HG03571 (cell line): ENCODE measurements around the gene PRKAA1.
"Not testable (repeated sequence)": the region's sequence is repeated elsewhere in the genome, so short reads cannot be mapped to it uniquely, and the experiment has no call there.

Experiments
- ATAC-seq: cut with Tn5 transposase; IDR thresholded peaks from one replicate; pipeline ENCODE4 v1.9.1; 2021; ENCODE audit not compliant: unreplicated experiment

Gene PRKAA1

GRCh38 chr5:40826489-40827187 lies 28.5 kb upstream of the PRKAA1 start:
- no peak for ATAC-seq

- ATAC-seq: not testable (repeated sequence)
These were observed 27.4 kb upstream of the PRKAA1 start for GRCh38 chr5:40825461-40826043.

DNA sequence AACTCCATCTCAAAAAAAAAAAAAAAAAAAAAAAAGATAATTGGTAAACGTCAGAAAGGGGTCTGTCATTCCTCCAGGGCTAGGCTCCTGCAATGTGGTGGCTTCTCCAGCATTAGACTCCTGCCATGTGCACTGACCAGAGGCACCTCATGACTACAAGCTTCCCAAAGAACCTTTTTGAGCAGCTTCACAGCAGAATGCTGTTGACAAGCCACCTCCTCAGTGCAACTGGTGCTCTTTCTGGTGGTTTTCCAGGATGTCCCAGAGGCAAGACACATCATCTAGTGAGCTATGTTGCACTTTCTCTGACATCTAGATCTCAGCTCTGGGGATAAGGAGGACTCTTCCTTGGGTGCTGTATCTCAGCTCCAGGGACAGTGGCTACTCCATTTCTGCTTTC lies 25.3 kb upstream of the PRKAA1 start:
- ATAC-seq: no peak

DNA sequence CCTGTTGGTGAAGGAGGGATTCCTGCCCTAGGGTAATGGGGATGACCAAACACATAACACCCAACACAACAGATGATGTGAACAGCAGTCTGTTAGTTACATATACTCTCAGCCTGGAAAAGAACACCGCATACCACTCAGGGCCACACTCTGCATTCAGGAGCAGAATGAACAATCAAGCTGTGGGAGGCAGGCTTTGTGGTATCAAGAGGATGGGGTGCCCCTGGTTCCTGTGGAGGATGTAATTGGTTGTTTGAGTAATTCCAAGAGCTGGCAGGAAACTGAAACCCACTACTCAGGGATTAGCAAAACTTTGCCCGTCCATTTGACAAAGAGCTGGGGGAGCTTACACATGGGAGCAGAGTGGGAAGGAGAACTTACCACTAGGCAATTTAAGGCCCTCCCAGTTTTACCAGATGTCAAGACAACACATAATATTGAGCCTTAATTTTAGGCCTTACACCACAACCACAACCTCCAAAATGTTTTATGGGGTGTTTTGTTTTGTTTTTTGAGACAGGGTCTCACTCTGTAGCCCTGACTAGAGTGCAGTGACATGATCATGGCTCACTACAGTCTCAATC lies 15.6 kb upstream of the PRKAA1 start:
- ATAC-seq: no peak

- ATAC-seq: no peak
These were observed 14.0 kb upstream of the PRKAA1 start for GRCh38 chr5:40812125-40812524.

- ATAC-seq: no peak
These were observed 3.8 kb upstream of the PRKAA1 start for GRCh38 chr5:40801771-40802562.

DNA sequence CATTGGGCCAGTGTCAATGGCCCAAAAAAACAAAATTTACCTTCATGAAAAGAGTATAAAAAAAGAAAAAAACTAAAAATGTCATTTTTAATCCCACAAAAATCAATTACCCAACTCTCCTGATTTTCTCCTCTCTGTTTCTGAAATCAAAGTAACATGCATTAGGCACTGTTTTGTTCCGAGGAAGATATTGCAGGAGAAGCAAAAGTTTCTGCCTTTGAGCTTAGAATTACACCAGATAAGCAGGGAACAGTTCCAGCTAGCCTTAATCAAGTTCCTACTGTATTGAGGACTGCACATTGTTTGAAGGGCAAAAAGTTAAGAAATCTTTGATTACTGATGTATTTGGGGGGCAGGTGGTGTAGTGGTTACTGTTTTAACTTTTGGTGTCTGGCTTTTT lies 1.1 kb upstream of the PRKAA1 start:
- ATAC-seq: no peak

- no peak for ATAC-seq
These were observed 632 bp upstream of the PRKAA1 start for GRCh38 chr5:40798801-40799210.

DNA sequence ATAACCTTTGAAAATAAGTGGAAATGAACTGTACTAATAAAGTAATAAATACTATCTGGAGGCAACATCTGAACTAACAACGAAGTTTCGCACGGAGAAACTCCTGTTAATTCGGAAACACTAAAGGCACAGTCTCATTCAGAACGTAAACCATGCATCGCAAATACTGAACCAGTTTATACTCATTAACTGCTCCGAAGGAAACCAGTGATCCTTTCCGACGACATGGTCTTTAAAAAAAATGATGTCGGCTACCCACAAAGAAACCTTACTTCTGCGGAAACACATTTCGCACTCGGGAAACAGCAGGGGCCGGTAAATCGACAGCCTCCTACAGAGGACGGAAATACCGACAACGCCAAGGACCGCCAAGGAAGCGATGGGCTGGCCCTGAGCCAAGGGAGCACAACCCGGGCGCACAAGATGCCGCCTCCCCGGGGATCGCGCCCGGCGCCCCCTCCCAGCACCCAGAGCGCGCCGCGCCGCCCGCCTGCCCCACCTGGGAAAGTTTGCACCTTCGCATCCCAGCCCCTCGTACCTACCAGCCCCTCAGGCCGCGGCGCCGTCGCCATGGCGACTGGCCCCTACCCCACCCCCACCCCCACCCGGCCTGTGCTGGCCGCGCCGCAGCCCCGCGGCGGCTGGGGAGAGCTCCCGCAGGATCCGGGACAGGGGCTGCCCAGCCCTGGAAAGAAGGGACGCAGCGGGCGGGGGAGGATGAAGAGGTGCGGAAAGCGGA lies 732 bp downstream of the PRKAA1 start:
- ATAC-seq: peak; percentile 37

DNA sequence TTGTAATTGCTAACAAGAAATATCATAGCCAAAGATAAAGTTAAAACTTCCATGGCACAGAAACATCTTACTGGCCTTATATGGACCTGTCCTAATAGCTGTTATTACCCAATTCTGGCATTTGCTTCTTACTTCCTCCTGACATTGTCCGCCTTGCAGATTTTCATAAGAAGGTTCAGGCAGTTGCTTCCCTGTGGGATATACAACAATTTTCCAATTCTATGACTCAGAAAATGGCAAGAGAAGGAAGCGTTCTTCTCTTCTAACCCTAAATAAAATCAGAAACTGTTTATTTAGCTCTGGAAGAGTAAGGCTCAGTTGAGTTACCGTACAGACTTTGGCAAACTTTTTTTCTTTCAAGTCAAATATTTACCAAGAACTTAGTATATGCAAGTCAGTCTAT lies 1.7 kb downstream of the PRKAA1 start:
- no peak for ATAC-seq

DNA sequence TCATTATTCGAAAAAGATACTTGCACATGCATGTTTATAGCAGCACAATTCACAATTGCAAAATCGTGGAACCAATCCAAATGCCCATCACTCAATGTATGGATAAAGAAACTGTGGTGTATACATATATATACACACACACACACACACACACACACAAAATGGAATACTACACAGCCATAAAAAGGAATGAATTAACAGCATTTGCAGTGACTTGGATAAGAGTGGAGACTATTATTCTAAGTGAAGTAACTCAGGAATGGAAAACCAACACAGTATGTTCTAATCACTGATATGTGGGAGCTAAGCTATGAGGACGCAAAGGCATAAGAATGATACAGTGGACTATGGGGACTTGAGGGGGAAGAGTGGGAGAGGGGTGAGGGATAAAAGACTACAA lies 3.3 kb downstream of the PRKAA1 start:
- ATAC-seq: not testable (repeated sequence)

DNA sequence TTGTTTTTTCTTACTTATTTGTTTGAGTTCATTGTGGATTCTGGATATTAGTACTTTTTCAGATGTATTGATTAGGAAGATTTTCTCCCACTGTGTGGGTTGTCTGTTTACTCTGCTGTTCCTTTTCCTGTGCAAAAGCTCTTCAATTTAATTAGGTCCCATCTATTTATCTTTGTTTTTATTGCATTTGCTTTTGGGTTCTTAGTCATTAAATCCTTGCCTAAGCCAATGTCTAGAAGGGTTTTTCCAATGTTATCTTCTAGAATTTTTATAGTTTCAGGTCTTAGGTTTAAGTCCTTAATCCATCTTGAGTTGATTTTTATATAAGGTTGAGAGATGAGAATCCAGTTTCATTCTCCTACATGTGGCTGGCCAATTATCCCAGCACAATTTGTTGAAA lies 3.8 kb downstream of the PRKAA1 start:
- not testable (repeated sequence) for ATAC-seq

DNA sequence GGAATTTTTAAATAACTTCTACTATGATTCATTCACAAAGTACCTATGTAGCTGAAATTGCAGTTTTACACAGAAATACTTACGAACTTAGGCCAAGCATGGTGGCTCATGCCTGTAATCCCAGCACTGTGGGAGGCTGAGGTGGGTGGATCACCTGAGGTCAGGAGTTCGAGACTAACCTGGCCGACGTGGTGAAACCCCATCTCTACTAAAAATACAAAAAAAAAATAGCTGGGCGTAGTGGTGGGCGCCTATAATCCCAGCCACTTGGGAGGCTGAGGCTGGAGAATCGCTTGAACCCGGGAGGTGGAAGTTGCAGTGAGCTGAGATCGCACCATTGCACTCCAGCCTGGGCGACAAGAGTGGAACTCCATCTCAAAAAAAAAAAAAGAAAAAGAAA lies 5.5 kb downstream of the PRKAA1 start:
- ATAC-seq: not testable (repeated sequence)

DNA sequence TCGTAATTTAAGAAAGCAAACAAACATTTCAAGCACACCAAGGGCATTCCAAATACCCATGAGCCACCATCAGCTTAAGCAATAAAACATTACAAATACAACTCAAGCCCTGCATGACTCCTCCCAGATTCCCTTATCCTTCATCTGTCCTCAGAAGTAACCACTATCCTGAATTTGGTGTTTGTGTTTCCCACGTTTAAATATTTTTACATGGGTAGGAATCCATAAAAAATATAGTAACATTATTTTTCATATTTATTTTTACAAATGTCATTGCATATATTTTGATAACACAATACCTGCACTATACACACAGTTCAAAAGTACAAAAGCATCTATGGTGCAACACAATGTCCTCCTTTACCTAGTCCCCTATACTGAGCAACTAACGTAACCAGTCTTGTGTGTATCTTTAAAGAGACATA lies 6.4 kb downstream of the PRKAA1 start:
- ATAC-seq: no peak

DNA sequence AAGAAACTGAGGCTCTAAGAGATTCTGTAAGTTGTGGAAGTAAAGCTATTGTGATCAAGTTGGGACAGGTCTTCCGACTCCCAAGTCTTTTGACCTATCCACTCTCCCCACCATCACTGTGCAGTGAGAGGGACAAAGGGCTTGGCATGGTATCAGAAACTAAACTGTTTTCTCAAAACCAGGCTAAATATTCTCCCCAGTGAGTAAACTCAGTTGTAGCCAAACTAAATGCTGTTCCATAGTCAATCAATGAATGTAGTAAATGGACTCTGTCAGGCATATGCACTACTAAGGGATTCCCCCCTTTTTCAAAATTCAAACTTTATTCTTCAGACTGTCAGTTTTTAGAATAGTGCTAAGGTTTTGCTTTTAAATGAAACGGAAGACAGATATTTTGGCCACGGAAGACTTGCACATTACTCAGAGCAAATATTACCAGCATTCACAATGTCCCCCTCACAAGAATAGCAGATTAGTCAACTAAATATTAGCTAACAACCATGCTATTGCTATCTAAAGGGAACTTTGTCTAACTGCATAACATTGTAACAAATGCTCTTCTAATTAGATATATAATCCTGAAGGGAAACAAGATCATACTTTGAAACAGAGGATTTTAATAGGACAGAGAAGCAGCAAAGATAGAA lies 7.1 kb downstream of the PRKAA1 start:
- no peak for ATAC-seq

DNA sequence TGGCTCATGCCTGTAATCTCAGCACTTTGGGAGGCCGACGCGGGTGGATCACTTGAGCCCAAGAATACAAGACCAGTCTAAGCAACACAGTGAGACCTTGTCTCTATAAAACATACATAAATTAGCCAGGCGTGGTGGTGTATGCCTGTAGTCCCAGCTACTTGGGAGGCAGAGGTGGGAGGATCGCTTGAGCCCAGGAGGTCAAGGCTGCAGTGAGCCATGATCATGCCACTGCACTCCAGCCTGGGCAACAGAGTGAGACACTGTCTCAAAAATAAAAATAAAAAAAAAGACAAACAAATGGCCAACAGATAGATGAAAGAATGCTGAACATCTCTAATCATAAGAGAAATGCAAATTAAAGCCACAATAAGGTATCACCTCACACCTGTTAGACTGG lies 9.2 kb downstream of the PRKAA1 start:
- ATAC-seq: not testable (repeated sequence)

- no peak for ATAC-seq
These were observed 10.2 kb downstream of the PRKAA1 start for GRCh38 chr5:40787986-40788385.

DNA sequence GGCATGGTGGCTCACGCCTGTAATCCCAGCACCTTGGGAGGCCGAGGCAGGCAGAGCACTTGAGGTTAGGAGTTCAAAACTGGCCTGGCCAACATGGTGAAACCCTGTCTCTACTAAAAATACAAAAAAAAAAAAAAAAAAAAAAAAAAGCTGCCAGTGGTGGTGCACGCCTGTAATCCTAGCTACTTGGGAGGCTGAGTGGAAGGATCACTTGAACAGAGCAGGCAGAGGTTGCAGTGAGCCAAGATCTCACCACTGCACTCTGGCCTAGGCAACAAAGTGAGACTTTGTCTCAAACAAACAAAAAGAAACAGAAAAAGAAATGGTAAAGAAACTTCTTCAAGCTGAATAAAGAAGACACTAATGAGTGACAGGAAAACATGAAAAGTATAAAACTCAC lies 11.5 kb downstream of the PRKAA1 start:
- not testable (repeated sequence) for ATAC-seq

DNA sequence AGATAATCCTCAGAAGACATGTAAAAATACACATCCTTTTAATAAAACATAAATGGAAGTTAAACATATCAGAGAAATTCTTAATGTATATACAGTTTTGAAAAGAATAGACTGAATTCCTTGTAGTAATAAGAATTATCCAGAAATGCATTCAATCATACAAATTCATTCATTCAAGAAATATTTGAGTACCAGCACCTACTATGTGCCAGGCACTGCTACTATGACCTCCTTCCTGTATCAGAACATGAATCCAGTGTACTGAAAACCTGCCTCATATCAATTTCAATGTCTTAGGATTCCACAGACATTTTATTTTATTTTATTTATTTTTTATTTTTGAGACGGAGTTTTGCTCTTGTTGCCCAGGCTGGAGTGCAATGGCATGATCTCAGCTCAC lies 13.3 kb downstream of the PRKAA1 start:
- ATAC-seq: no peak

DNA sequence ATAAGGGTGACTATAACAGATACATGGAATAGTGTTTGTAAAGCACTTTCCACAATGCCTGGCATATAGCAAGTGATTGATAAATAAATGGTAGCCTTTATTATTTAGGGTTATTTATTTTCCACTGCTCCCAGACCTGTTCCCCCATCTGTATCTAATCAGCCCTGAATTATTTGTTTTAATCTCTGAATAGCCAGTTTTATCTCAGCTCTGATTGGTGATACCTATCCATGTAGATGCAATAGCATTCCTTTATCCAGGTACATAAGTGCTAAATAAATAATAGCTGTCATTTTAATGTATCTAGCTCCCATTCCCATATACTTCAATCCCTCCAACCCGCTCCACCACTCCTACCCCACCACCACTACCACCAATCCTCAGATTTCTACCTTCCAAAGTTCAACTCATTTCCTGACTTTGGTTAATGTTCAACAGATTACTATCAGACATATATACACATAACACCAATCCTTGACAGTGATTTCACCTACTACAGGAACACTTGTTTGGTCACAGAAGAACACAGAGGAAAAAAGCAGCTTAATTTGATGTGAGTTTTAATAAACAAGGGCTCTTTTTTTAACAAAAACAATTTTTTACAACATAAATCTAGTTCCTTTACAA lies 14.0 kb downstream of the PRKAA1 start:
- no peak for ATAC-seq
